ENCODE data around the gene TROAP.

DNA sequence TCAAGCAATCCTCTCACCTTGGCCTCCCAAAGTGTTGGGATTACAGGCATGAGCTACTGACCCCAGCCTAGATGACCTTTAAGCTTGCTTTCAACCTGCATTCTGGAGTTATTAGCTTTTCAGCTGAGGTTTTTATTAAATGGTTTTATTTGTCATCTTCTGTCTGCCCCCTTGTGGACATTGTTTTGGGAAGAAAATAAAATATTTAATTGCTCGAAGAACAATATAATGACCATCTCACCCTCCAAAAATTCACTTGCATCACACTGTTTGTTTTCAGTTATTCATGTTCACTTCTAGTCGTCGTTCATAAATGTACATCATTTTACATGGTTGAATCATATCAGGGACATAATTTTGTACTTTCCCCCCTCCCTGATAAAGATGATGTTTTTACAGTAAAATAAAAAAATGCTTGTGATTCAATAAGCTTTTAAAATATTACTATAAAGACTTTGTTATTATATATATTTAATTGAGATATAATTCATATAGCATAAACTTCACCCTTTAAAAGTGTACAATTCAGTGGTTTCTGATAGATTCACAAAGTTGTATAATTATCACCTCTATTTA, 34.1 kb downstream of the TROAP start:
- TF ChIP-seq, protein P1, sequence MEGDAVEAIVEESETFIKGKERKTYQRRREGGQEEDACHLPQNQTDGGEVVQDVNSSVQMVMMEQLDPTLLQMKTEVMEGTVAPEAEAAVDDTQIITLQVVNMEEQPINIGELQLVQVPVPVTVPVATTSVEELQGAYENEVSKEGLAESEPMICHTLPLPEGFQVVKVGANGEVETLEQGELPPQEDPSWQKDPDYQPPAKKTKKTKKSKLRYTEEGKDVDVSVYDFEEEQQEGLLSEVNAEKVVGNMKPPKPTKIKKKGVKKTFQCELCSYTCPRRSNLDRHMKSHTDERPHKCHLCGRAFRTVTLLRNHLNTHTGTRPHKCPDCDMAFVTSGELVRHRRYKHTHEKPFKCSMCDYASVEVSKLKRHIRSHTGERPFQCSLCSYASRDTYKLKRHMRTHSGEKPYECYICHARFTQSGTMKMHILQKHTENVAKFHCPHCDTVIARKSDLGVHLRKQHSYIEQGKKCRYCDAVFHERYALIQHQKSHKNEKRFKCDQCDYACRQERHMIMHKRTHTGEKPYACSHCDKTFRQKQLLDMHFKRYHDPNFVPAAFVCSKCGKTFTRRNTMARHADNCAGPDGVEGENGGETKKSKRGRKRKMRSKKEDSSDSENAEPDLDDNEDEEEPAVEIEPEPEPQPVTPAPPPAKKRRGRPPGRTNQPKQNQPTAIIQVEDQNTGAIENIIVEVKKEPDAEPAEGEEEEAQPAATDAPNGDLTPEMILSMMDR (IDR thresholded peaks at IDR 0.05; ENCODE audit: low read depth, low read length, missing input control) = peak; percentile 43
- TF ChIP-seq TAF1 (conservative IDR thresholded peaks at IDR 0.05) = no peak
- TF ChIP-seq GABPA (IDR thresholded peaks at IDR 0.05 in 1 of 2, conservative IDR thresholded peaks at IDR 0.05 in 1 of 2) = no peak
- peak; percentile 67 to 72 for TF ChIP-seq RAD21 (IDR thresholded peaks at IDR 0.05)
- no peak for TF ChIP-seq EGR1 (IDR thresholded peaks at IDR 0.05; ENCODE audit: low read depth in 2 of 2)
- TF ChIP-seq, protein P2, sequence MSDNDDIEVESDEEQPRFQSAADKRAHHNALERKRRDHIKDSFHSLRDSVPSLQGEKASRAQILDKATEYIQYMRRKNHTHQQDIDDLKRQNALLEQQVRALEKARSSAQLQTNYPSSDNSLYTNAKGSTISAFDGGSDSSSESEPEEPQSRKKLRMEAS (IDR thresholded peaks at IDR 0.05) = no peak
- TF ChIP-seq JUND (IDR thresholded peaks at IDR 0.05) = no peak
- TF ChIP-seq, protein P3, sequence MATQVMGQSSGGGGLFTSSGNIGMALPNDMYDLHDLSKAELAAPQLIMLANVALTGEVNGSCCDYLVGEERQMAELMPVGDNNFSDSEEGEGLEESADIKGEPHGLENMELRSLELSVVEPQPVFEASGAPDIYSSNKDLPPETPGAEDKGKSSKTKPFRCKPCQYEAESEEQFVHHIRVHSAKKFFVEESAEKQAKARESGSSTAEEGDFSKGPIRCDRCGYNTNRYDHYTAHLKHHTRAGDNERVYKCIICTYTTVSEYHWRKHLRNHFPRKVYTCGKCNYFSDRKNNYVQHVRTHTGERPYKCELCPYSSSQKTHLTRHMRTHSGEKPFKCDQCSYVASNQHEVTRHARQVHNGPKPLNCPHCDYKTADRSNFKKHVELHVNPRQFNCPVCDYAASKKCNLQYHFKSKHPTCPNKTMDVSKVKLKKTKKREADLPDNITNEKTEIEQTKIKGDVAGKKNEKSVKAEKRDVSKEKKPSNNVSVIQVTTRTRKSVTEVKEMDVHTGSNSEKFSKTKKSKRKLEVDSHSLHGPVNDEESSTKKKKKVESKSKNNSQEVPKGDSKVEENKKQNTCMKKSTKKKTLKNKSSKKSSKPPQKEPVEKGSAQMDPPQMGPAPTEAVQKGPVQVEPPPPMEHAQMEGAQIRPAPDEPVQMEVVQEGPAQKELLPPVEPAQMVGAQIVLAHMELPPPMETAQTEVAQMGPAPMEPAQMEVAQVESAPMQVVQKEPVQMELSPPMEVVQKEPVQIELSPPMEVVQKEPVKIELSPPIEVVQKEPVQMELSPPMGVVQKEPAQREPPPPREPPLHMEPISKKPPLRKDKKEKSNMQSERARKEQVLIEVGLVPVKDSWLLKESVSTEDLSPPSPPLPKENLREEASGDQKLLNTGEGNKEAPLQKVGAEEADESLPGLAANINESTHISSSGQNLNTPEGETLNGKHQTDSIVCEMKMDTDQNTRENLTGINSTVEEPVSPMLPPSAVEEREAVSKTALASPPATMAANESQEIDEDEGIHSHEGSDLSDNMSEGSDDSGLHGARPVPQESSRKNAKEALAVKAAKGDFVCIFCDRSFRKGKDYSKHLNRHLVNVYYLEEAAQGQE (IDR thresholded peaks at IDR 0.05) = no peak
- TF ChIP-seq, protein P4, sequence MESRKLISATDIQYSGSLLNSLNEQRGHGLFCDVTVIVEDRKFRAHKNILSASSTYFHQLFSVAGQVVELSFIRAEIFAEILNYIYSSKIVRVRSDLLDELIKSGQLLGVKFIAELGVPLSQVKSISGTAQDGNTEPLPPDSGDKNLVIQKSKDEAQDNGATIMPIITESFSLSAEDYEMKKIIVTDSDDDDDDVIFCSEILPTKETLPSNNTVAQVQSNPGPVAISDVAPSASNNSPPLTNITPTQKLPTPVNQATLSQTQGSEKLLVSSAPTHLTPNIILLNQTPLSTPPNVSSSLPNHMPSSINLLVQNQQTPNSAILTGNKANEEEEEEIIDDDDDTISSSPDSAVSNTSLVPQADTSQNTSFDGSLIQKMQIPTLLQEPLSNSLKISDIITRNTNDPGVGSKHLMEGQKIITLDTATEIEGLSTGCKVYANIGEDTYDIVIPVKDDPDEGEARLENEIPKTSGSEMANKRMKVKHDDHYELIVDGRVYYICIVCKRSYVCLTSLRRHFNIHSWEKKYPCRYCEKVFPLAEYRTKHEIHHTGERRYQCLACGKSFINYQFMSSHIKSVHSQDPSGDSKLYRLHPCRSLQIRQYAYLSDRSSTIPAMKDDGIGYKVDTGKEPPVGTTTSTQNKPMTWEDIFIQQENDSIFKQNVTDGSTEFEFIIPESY (IDR thresholded peaks at IDR 0.05) = no peak
- TF ChIP-seq NR2F2 (IDR thresholded peaks at IDR 0.05) = no peak

All from liver (tissue), 3 donors.